Dermis blood vessel endothelial cell (primary cell): Measurements from ENCODE around the gene TTC23. TPM values are rescaled to one million over a fixed set of nuclear protein-coding genes. Genes with fewer than 3 reads are reported as not detected.

Experiments used
- DNase-seq: peaks from one replicate; pipeline ENCODE4 v3.0.0; 2010
- total RNA-seq: library from RNA; depleted of rRNA; stranded (reverse); fragments of >200 nt; gene quantifications from 2 replicates; pipeline ENCODE4 v1.2.3, GENCODE V29; 2014

TTC23 gene
- total RNA-seq, 1 donor from 2014 or later, result 28.2 TPM

- DNase-seq, result no peak
Observed at GRCh38 chr15:99163271-99164062, 85.9 kb downstream of the TTC23 start.

GRCh38 chr15:99158626-99159412, 90.6 kb downstream of the TTC23 start:
- DNase-seq, result no peak

- DNase-seq, result peak; percentile 30
Observed at GRCh38 chr15:99157456-99157855, 91.9 kb downstream of the TTC23 start.

- no peak for DNase-seq
Observed at GRCh38 chr15:99155961-99156443, 93.4 kb downstream of the TTC23 start.

- DNase-seq, result no peak
Observed at GRCh38 chr15:99154271-99154670, 95.1 kb downstream of the TTC23 start.

- DNase-seq, result no peak
Observed at GRCh38 chr15:99153026-99153535, 96.3 kb downstream of the TTC23 start.

- no peak for DNase-seq
Observed at GRCh38 chr15:99151156-99151555, 98.2 kb downstream of the TTC23 start.

GRCh38 chr15:99149366-99149765, 100.0 kb downstream of the TTC23 start:
- DNase-seq, result no peak

- peak; percentile 42 for DNase-seq
Observed at GRCh38 chr15:99148851-99149276, 100.5 kb downstream of the TTC23 start.

GRCh38 chr15:99146661-99147060, 102.7 kb downstream of the TTC23 start:
- no peak for DNase-seq

GRCh38 chr15:99145778-99146177, 103.6 kb downstream of the TTC23 start:
- DNase-seq, result no peak

- DNase-seq, result no peak
Observed at GRCh38 chr15:99145005-99145404, 104.4 kb downstream of the TTC23 start.

- no peak for DNase-seq
Observed at GRCh38 chr15:99143655-99144610, 105.4 kb downstream of the TTC23 start.

- DNase-seq, result no peak
Observed at GRCh38 chr15:99143242-99143641, 106.1 kb downstream of the TTC23 start.

GRCh38 chr15:99142562-99142961, 106.8 kb downstream of the TTC23 start:
- no peak for DNase-seq

- no peak for DNase-seq
Observed at GRCh38 chr15:99141943-99142342, 107.4 kb downstream of the TTC23 start.

- DNase-seq, result no peak
Observed at GRCh38 chr15:99140590-99140989, 108.8 kb downstream of the TTC23 start.

GRCh38 chr15:99139276-99139675, 110.1 kb downstream of the TTC23 start:
- DNase-seq, result no peak

GRCh38 chr15:99138491-99138982, 110.8 kb downstream of the TTC23 start:
- DNase-seq, result no peak

GRCh38 chr15:99137877-99138276, 111.5 kb downstream of the TTC23 start:
- DNase-seq, result no peak

GRCh38 chr15:99137111-99137546, 112.3 kb downstream of the TTC23 start:
- no peak for DNase-seq

- peak; percentile 46 for DNase-seq
Observed at GRCh38 chr15:99135194-99135593, 114.2 kb downstream of the TTC23 start.
